ENCODE data around the gene JKAMP. TPM values are rescaled to one million over a fixed set of nuclear protein-coding genes. Genes with fewer than 3 reads are reported as not detected.
A peak's percentile ranks its signal among the peaks of the same experiment; 100 is the strongest.

Gene JKAMP
- total and polyA plus RNA-seq, 5 experiments from 2014 or later = 21.9 to 48.8 (median 45.3) TPM

DNA sequence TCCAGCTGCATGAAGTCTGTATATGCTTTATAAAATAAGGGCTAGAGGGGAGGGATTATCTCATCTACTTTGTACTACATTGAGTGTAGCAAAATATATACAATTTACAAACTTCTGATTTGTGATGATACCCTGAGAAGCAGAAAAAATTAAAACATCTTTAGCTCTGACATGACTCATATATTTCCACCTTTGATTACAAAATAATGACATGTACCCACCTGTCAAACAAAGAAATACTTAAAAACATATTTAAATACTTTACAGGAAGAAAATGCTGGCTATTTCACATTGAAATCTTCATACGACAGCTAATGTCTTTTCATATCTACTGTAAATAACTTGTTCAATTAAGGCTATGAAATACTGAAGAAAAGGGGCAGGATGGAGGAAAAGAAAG is 22.4 kb upstream of the JKAMP start:
- POLR2A ChIA-PET = interaction anchor here (0.5 to 0.6 kb wide), 2 partner anchors 31 to 674 kb away, joined by 3 to 5 read pairs; no protein-coding TSS in a partner anchor
- ATAC-seq = no peak
- peaks cover 6 to 14% (median 10%) of the 10 kb centered on the region in 4 donors for H3K4me1 Mint-ChIP-seq

DNA sequence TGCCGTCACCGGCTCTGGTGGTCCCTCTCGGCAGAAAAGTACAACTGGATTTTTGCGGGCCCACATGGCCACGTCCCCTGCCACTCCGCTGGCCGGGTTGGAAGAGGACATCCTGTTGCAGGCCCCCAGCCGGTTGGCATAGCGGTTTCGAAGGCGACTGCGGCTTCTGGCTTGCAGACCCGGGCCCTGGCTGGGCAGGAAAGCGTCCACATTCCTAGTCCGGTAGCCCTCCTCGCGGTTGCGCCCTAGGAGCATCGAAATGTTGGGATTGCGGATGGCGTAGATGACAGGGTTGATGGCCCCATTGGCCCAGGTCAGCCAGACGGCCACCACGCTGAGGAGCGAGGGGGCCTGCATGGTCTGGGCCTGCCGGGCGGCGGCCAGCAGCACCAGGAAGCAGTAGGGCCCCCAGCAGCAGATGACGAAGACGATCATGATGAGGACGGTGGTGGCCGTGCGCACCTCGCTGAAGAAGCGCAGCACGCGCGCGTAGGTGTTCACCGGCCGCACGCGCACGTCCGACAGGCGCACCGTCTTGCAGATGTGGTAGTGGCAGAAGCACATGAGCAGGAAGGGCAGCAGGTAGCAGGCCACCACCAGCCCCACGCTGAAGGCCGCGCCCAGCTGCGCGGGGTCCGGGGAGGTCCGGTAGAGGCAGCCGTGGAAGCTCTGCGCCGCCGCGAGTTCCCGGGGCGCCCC is 20.4 kb upstream of the JKAMP start:
- DNase-seq (peak in 2 of 10 donors; percentile 18 to 23), ATAC-seq (peak in 1 of 2 donors; percentile 3)
- peaks cover 6 to 14% (median 10%) of the 10 kb centered on the region in 4 donors for H3K4me1 Mint-ChIP-seq
- peak overlapping the region in 6 of 10 donors; percentile 42 to 86 (median 69) for H3K27ac Mint-ChIP-seq
- no peaks in the 10 kb centered on the region for H3K36me3 Mint-ChIP-seq
- H3K9me3 Mint-ChIP-seq = no peaks in the 10 kb centered on the region
- POLR2A ChIA-PET = interaction anchor here (1.4 to 3.1 kb wide), 2 partner anchors 19 to 28 kb away, joined by 4 to 20 read pairs; partner anchors contain the start of genes JKAMP and L3HYPDH
- H3K27me3 Mint-ChIP-seq = peaks cover 0 to 11% (median 6%) of the 10 kb centered on the region in 5 donors
- peak overlapping the region; percentile 82 to 94 (median 90) for H3K4me3 Mint-ChIP-seq

More for the DNA sequence above, 22.4 kb upstream of the JKAMP start:
- Mint-ChIP-seq H3K9me3 (peaks cover 0 to 5% (median 0%) of the 10 kb centered on the region in 9 donors), H3K4me3 (no peak overlapping the region), H3K36me3 (peaks cover 8 to 13% (median 12%) of the 10 kb centered on the region in 3 donors), H3K27ac (no peak overlapping the region), H3K27me3 (peaks cover 0 to 14% (median 11%) of the 10 kb centered on the region in 5 donors)
- DNase-seq = no peak

GRCh38 chr14:59464486-59465315 is 19.6 kb upstream of the JKAMP start:
- ATAC-seq = peak; percentile 72
- POLR2A ChIA-PET = interaction anchor here (0.8 to 3.1 kb wide), 3 partner anchors 19 to 784 kb away, joined by 3 to 20 read pairs (median 4); partner anchors contain the start of genes JKAMP, L3HYPDH and PPM1A
- H3K4me3 Mint-ChIP-seq = peak overlapping the region; percentile 82 to 94 (median 90)
- peak overlapping the region in 8 of 10 donors; percentile 28 to 94 (median 79) for H3K27ac Mint-ChIP-seq
- peaks cover 6 to 14% (median 10%) of the 10 kb centered on the region in 4 donors for H3K4me1 Mint-ChIP-seq
- H3K9me3 Mint-ChIP-seq = no peaks in the 10 kb centered on the region
- no peaks in the 10 kb centered on the region for H3K36me3 Mint-ChIP-seq
- H3K27me3 Mint-ChIP-seq = peaks cover 0 to 7% (median 3%) of the 10 kb centered on the region in 5 donors
- DNase-seq = peak; percentile 34 to 82 (median 50)

- Mint-ChIP-seq H3K36me3 (no peaks in the 10 kb centered on the region), H3K27me3 (peaks cover 0 to 4% (median 0%) of the 10 kb centered on the region in 5 donors), H3K9me3 (no peaks in the 10 kb centered on the region), H3K27ac (peak within 1 kb of the TSS; percentile 55 to 94 (median 83)), H3K4me1 (peaks cover 6 to 14% (median 10%) of the 10 kb centered on the region in 4 donors), H3K4me3 (peak within 1 kb of the TSS; percentile 82 to 94 (median 92))
- DNase-seq (peak in 9 of 10 donors; percentile 11 to 71 (median 48)), ATAC-seq (peak; percentile 58 to 64)
- POLR2A ChIA-PET = interaction anchor here (0.8 to 3.1 kb wide), 2 partner anchors 18 to 784 kb away, joined by 3 to 20 read pairs; partner anchors contain the start of genes JKAMP, L3HYPDH and PPM1A
These were observed 18.8 kb upstream of the JKAMP start, which contains the start of gene GPR135 for GRCh38 chr14:59465316-59466135. Gene GPR135, minus strand, starts transcription at chr14:59465380. Its CDS starts 154 bp downstream, at chr14:59465226.

DNA sequence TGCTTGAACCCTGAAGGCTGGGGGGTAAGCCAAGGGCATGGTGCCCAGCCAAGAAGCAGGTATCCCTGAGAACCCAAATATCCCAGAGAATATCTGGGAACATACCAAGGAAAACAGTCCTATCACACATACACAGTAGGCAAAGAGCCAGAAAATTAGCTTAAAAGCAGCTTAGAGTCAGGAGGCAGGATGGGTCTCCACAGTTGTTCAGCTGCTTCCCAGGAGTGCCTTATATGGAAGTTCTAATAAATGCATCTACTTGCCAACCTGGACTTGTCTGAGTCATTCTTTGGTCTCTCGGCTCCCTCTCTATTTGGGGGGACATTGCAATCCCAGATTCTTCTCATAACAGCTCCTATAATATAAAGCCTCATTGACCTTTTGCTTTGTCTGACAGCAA is 10.1 kb upstream of the JKAMP start:
- DNase-seq (no peak), ATAC-seq (no peak)
- H3K4me1 Mint-ChIP-seq = peaks cover 4 to 17% (median 13%) of the 10 kb centered on the region in 4 donors
- no peak overlapping the region for H3K27ac Mint-ChIP-seq
- POLR2A ChIA-PET = no interaction called here
- H3K27me3 Mint-ChIP-seq = no peaks in the 10 kb centered on the region
- H3K36me3 Mint-ChIP-seq = peaks cover 0 to 42% (median 0%) of the 10 kb centered on the region in 3 donors
- H3K4me3 Mint-ChIP-seq = no peak overlapping the region
- H3K9me3 Mint-ChIP-seq = no peaks in the 10 kb centered on the region

DNA sequence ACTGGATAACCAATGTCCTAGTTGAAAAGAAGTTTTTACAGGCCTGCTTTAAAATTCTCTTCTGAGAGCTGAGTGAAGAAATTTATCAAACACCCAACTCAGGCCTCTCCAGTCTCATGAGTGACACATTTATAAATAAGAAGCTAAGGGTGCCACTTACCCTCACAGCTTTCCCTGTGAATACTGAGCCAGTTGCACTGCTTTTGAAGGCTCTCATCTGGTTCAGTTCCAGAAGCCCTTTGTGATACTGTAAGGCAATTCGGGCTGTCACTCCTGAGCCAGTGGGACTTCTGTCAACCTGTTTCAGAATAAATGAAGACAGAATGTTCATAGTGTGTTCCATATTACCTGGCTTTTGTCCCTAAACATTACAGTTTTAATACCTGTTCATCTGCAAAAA is 8.6 kb upstream of the JKAMP start:
- no peak overlapping the region for H3K4me3 Mint-ChIP-seq
- H3K36me3 Mint-ChIP-seq = peaks cover 0 to 42% (median 0%) of the 10 kb centered on the region in 3 donors
- POLR2A ChIA-PET = no interaction called here
- DNase-seq = no peak
- ATAC-seq = no peak
- no peaks in the 10 kb centered on the region for H3K9me3 Mint-ChIP-seq
- H3K27me3 Mint-ChIP-seq = no peaks in the 10 kb centered on the region
- H3K4me1 Mint-ChIP-seq = peaks cover 13 to 30% (median 23%) of the 10 kb centered on the region in 4 donors
- no peak overlapping the region for H3K27ac Mint-ChIP-seq

- POLR2A ChIA-PET = no interaction called here
- Mint-ChIP-seq H3K9me3 (no peaks in the 10 kb centered on the region), H3K27ac (no peak overlapping the region), H3K4me3 (no peak overlapping the region), H3K4me1 (peaks cover 30 to 58% (median 46%) of the 10 kb centered on the region in 4 donors), H3K27me3 (no peaks in the 10 kb centered on the region), H3K36me3 (peaks cover 0 to 30% (median 0%) of the 10 kb centered on the region in 3 donors)
- DNase-seq (no peak), ATAC-seq (no peak)
These were observed 5.8 kb upstream of the JKAMP start for GRCh38 chr14:59478540-59478939.

GRCh38 chr14:59480166-59480565 is 4.2 kb upstream of the JKAMP start:
- Mint-ChIP-seq H3K27ac (peak overlapping the region in 5 of 10 donors; percentile 12 to 79 (median 48)), H3K36me3 (peaks cover 0 to 22% (median 0%) of the 10 kb centered on the region in 3 donors), H3K27me3 (no peaks in the 10 kb centered on the region), H3K9me3 (no peaks in the 10 kb centered on the region), H3K4me3 (peak overlapping the region in 1 of 10 donors; percentile 36), H3K4me1 (peaks cover 30 to 61% (median 51%) of the 10 kb centered on the region in 4 donors)
- POLR2A ChIA-PET = no interaction called here
- no peak for DNase-seq
- no peak for ATAC-seq

GRCh38 chr14:59481407-59481806 is 2.9 kb upstream of the JKAMP start:
- Mint-ChIP-seq H3K9me3 (no peaks in the 10 kb centered on the region), H3K27me3 (no peaks in the 10 kb centered on the region), H3K4me3 (peak overlapping the region in 3 of 10 donors; percentile 7 to 23 (median 8)), H3K36me3 (peaks cover 0 to 12% (median 0%) of the 10 kb centered on the region in 3 donors), H3K27ac (peak overlapping the region in 2 of 10 donors; percentile 7 to 24), H3K4me1 (peaks cover 30 to 65% (median 62%) of the 10 kb centered on the region in 4 donors)
- POLR2A ChIA-PET = no interaction called here
- no peak for ATAC-seq
- DNase-seq = no peak

- H3K27ac Mint-ChIP-seq = peak overlapping the region in 4 of 10 donors; percentile 25 to 93 (median 74)
- ATAC-seq = no peak
- POLR2A ChIA-PET = interaction anchor here (2.8 kb wide), 1 partner anchor 17 kb away, joined by 20 read pairs; the partner anchor contains the start of gene GPR135
- DNase-seq = no peak
- H3K27me3 Mint-ChIP-seq = no peaks in the 10 kb centered on the region
- peaks cover 0 to 10% (median 0%) of the 10 kb centered on the region in 3 donors for H3K36me3 Mint-ChIP-seq
- no peaks in the 10 kb centered on the region for H3K9me3 Mint-ChIP-seq
- H3K4me1 Mint-ChIP-seq = peaks cover 29 to 67% (median 62%) of the 10 kb centered on the region in 4 donors
- H3K4me3 Mint-ChIP-seq = peak overlapping the region; percentile 6 to 99 (median 94)
These were observed 2.3 kb upstream of the JKAMP start for GRCh38 chr14:59481871-59482540.

All from naive thymus-derived CD8-positive, alpha-beta T cell (primary cell).